GM10266 (cell line): ENCODE results near the gene WDR7.

Source experiments
- DNase-seq: peaks from one replicate; pipeline ENCODE4 v3.0.0; 2012; ENCODE audit errors: extremely low spot score
- CTCF ChIP-seq: IDR thresholded peaks from 2 replicates; pipeline ENCODE4 v1.5.1; 2012; ENCODE audit warnings: mild to moderate bottlenecking, low read depth; ENCODE audit not compliant: control insufficient read depth, insufficient read depth; ENCODE audit errors: missing control alignments

The WDR7 gene

GRCh38 chr18:56795381-56795780, 144.2 kb downstream of the WDR7 start:
- no peak for TF ChIP-seq CTCF
- no peak for DNase-seq

GRCh38 chr18:56799756-56800155, 148.6 kb downstream of the WDR7 start:
- DNase-seq = no peak
- TF ChIP-seq CTCF = no peak

GRCh38 chr18:56803051-56803450, 151.9 kb downstream of the WDR7 start:
- no peak for DNase-seq
- no peak for TF ChIP-seq CTCF

GRCh38 chr18:56804395-56804794, 153.2 kb downstream of the WDR7 start:
- no peak for DNase-seq
- TF ChIP-seq CTCF = no peak

GRCh38 chr18:56807901-56808300, 156.7 kb downstream of the WDR7 start:
- no peak for DNase-seq
- no peak for TF ChIP-seq CTCF

GRCh38 chr18:56812674-56813073, 161.5 kb downstream of the WDR7 start:
- TF ChIP-seq CTCF = no peak
- DNase-seq = no peak

GRCh38 chr18:56815926-56816325, 164.8 kb downstream of the WDR7 start:
- TF ChIP-seq CTCF = no peak
- DNase-seq = no peak
